GM12878 (cell line): ENCODE results near the gene ZNF574. TPM values are rescaled to one million over a fixed set of nuclear protein-coding genes. Genes with fewer than 3 reads are reported as not detected.

Experiments used
- ATAC-seq: fragments of 200-7000 bp; cut with Tn5 transposase; 3 replicates; pipeline ENCODE4 v1.9.1; 2020; ENCODE audit warnings: mild to moderate bottlenecking, moderate library complexity
- BruUV-seq: library from RNA; stranded (reverse); fragments of 400-500 nt; replicated peaks from 2 replicates; lab custom pipeline; 2021; lab: Mats Ljungman, UMichigan
- CTCF ChIA-PET: fragments of 300-600 bp; sonication (Branson Sonifier 250); formaldehyde crosslinking; extraction: SDS; loops from one replicate; lab custom pipeline; 2021; ENCODE audit warnings: inconsistent platforms; lab: Yijun Ruan, JAX
- POLR2A ChIA-PET: fragments of 350-600 bp; formaldehyde crosslinking; extraction: SDS; loops from one replicate; lab custom pipeline; 2021; ENCODE audit warnings: inconsistent platforms; lab: Charles Lee
- RAD21 ChIA-PET: fragments of 300-600 bp; sonication (Branson Sonifier 250); formaldehyde crosslinking; loops from one replicate; lab custom pipeline; 2023; ENCODE audit warnings: antibody characterized with exemption; ENCODE audit not compliant: unreplicated experiment; lab: Charles Lee
- SMC1A ChIA-PET: fragments of 300-600 bp; sonication (Branson Sonifier 250); formaldehyde crosslinking; loops from one replicate; lab custom pipeline; 2023; ENCODE audit not compliant: unreplicated experiment, uncharacterized antibody; lab: Charles Lee
- DNase-seq: peaks from one replicate; pipeline ENCODE4 v3.0.0-alpha.2; 2011; ENCODE audit warnings: low read depth, low spot score
- FAIRE-seq: peaks from 3 replicates; lab custom pipeline; 2011; peaks lifted over from hg19 to GRCh38; lab: Jason Lieb, UNC
- H2AFZ ChIP-seq: 2 replicates; pipeline ENCODE4 v1.6.0; 2011; ENCODE audit warnings: low read depth, low read length, control low read depth; ENCODE audit not compliant: control insufficient read depth
- H3K27ac ChIP-seq: 2 replicates; pipeline ENCODE4 v1.5.1; 2011; ENCODE audit warnings: control low read depth; ENCODE audit not compliant: control insufficient read depth, insufficient read depth
- H3K27me3 ChIP-seq, 2 experiments: replicated peaks in 1 of 2; 2 replicates each; pipeline versions ENCODE4 v1.6.0 to v1.6.1; 2011; ENCODE audit warnings: low read length in 1 of 2; ENCODE audit not compliant: control insufficient read depth in 2 of 2, insufficient read depth in 2 of 2
- H3K36me3 ChIP-seq, 2 experiments: 2 replicates each; pipeline ENCODE4 v1.5.1; 2011; ENCODE audit warnings: low read length in 1 of 2; ENCODE audit not compliant: control insufficient read depth in 2 of 2, insufficient read depth in 2 of 2
- H3K4me1 ChIP-seq: 2 replicates; pipeline ENCODE4 v1.6.1; 2011; ENCODE audit warnings: mild to moderate bottlenecking, low read length, moderate library complexity, mixed read lengths; ENCODE audit not compliant: control insufficient read depth, insufficient read depth
- H3K4me2 ChIP-seq: 2 replicates; pipeline ENCODE4 v1.6.0; 2011; ENCODE audit warnings: control low read depth; ENCODE audit not compliant: control insufficient read depth, insufficient read depth
- H3K4me3 ChIP-seq: fragments of 200-600 bp; sonication (generic); 2 replicates; pipeline ENCODE4 v1.5.1; 2016
- H3K79me2 ChIP-seq: 2 replicates; pipeline ENCODE4 v1.6.0; 2011; ENCODE audit warnings: low read length; ENCODE audit not compliant: control insufficient read depth, insufficient read depth
- H3K9ac ChIP-seq: 2 replicates; pipeline ENCODE4 v1.8.0; 2011; ENCODE audit warnings: low read length, control low read depth, mixed read lengths; ENCODE audit not compliant: control insufficient read depth, insufficient read depth
- H3K9me3 ChIP-seq: replicated peaks from 3 replicates; pipeline ENCODE4 v1.5.1; 2011; ENCODE audit warnings: mild to moderate bottlenecking, low read length; ENCODE audit not compliant: control insufficient read depth, insufficient read depth
- H4K20me1 ChIP-seq: 2 replicates; pipeline ENCODE4 v1.6.0; 2011; ENCODE audit not compliant: control insufficient read depth, insufficient read depth
- CTCF ChIP-seq, 3 experiments: IDR thresholded peaks in 2 of 3; conservative IDR thresholded peaks in 1 of 3; 2 replicates each; pipeline ENCODE4 v1.5.1; 2011; ENCODE audit warnings: low read depth in 3 of 3, low read length in 3 of 3, mild to moderate bottlenecking in 3 of 3, control low read depth in 2 of 3, moderate library complexity in 2 of 3, inconsistent platforms in 1 of 3, mixed read lengths in 1 of 3; ENCODE audit not compliant: control insufficient read depth in 2 of 3, insufficient read depth in 1 of 3; ENCODE audit errors: extremely low read depth in 1 of 3
- HDAC6 ChIP-seq: fragments of 200-600 bp; sonication (generic); IDR thresholded peaks from one replicate; pipeline ENCODE4 v1.8.0; 2017; ENCODE audit warnings: antibody characterized with exemption; ENCODE audit not compliant: unreplicated experiment
- POLR2A ChIP-seq: IDR thresholded peaks from 2 replicates; pipeline ENCODE4 v1.6.1; 2011; ENCODE audit warnings: low read depth, mild to moderate bottlenecking, low read length
- STAT1 ChIP-seq: fragments of 450-650 bp; conservative IDR thresholded peaks from 2 replicates; pipeline ENCODE4 v1.6.1; 2014; ENCODE audit warnings: antibody characterized with exemption, mild to moderate bottlenecking
- WGBS: methylation state at CpG from one replicate; pipeline ENCODE4 v1.1.6; 2016; ENCODE audit warnings: low lambda C conversion rate; ENCODE audit not compliant: insufficient replicate concordance, insufficient coverage; ENCODE audit errors: missing lambda C conversion rate; 5-methylcytosine and 5-hydroxymethylcytosine counted together
- in situ Hi-C: fragments of 300-500 bp; cut with MboI; formaldehyde crosslinking; loops from 9 replicates; pipeline ENCODE4 v1.14.3; 2018; ENCODE audit warnings: mixed read lengths
- intact Hi-C: fragments of 100-400 bp; cut with micrococcal nuclease; formaldehyde crosslinking; loops from one replicate; pipeline ENCODE4 v1.14.2; 2022; ENCODE audit not compliant: unreplicated experiment
- polyA plus RNA-seq, 11 experiments: library from polyadenylated mRNA; depleted of rRNA in 4 of 11; unstranded in 6 of 11; stranded (reverse) in 5 of 11; fragments of >200 nt; fragmentation: Nextera tagmentation in 4 of 11; fragmentation: Illumina TruSeq in 1 of 11; extraction: Ambion mirVana in 4 of 11; extraction: Trizol in 1 of 11; gene quantifications; 1 replicate in 1 of 11; 2 replicates in 10 of 11; pipeline versions ENCODE4 v1.2.1 to v1.2.3, GENCODE V29; 2011 to 2016; ENCODE audit warnings: inconsistent platforms in 2 of 11, missing spikeins in 2 of 11, low read depth in 1 of 11
- total RNA-seq, 4 experiments: library from RNA; depleted of rRNA in 3 of 4; stranded (reverse); fragments of >200 nt in 3 of 4; fragmentation: Illumina TruSeq in 1 of 4; extraction: Trizol in 1 of 4; gene quantifications; 2 replicates each; pipeline versions ENCODE4 v1.2.1 to v1.2.3, GENCODE V29; 2013 to 2021

The ZNF574 gene
- total and polyA plus RNA-seq, 10 of the 15 experiments (the other 5 are each of a cell fraction or from before 2014, with no cell fraction given): 0.32 to 25.6 (median 11.4) TPM

GRCh38 chr19:42079886-42080763, 4.2 kb downstream of the ZNF574 start:
- Histone ChIP-seq H3K4me1 (peaks cover 9% of the 10 kb centered on the region), H3K9me3 (no peaks in the 10 kb centered on the region), H3K27ac (no peak overlapping the region), H3K4me3 (no peak overlapping the region), H3K36me3 (peaks cover 18 to 30% of the 10 kb centered on the region in 2 experiments; a peak in 3 of 4 replicates), H4K20me1 (peaks cover 5% of the 10 kb centered on the region; the same call in 1 of the 2 replicates), H3K27me3 (no peaks in the 10 kb centered on the region), H3K79me2 (peaks cover 31% of the 10 kb centered on the region), H2AFZ (no peak overlapping the region), H3K4me2 (no peak overlapping the region), H3K9ac (no peak overlapping the region)
- 95% methylated on average over 44 of the region's 44 CpGs for WGBS
- no TSS peak for BruUV-seq
- ChIA-PET POLR2A (interaction anchor here (0.5 to 0.9 kb wide), 2 partner anchors 11 to 71 kb away, joined by 3 to 6 read pairs; no protein-coding TSS in a partner anchor), CTCF (interaction anchor here (2.1 kb wide), 1 partner anchor 28 kb away, joined by 8 read pairs; no protein-coding TSS in a partner anchor), SMC1A (no interaction called here), RAD21 (interaction anchor here (0.8 kb wide), 1 partner anchor 701 kb away, joined by 3 read pairs; no protein-coding TSS in a partner anchor)
- DNase-seq: no peak
- in situ Hi-C loops (no loop called here), intact Hi-C loops (no loop called here)
- no peak for ATAC-seq
- no peak for FAIRE-seq
- TF ChIP-seq POLR2A (peak; percentile 33; the same call in 1 of the 2 replicates), STAT1 (no peak)

- ATAC-seq (no peak), DNase-seq (no peak), FAIRE-seq (no peak)
- WGBS: 91% methylated on average over 28 of the region's 28 CpGs
- BruUV-seq: no TSS peak
- Histone ChIP-seq H3K27ac (no peak overlapping the region), H3K4me1 (peaks cover 9% of the 10 kb centered on the region), H3K9ac (no peak overlapping the region), H3K9me3 (no peaks in the 10 kb centered on the region), H2AFZ (no peak overlapping the region), H3K79me2 (peaks cover 27% of the 10 kb centered on the region), H4K20me1 (peaks cover 5% of the 10 kb centered on the region; the same call in 1 of the 2 replicates), H3K27me3 (no peaks in the 10 kb centered on the region), H3K36me3 (peaks cover 18 to 30% of the 10 kb centered on the region in 2 experiments; a peak in 3 of 4 replicates), H3K4me3 (no peak overlapping the region), H3K4me2 (no peak overlapping the region)
- in situ Hi-C loops (no loop called here), intact Hi-C loops (no loop called here)
- CTCF ChIA-PET: interaction anchor here (0.5 to 2.1 kb wide), 4 partner anchors 28 to 51 kb away, joined by 3 to 8 read pairs (median 4); partner anchors contain the start of gene POU2F2
- POLR2A ChIA-PET: interaction anchor here (0.9 kb wide), 1 partner anchor 10 kb away, joined by 3 read pairs; no protein-coding TSS in a partner anchor
- TF ChIP-seq POLR2A (peak; percentile 15; the same call in 1 of the 2 replicates), HDAC6 (no peak), CTCF (IDR thresholded peaks at IDR 0.05 in 2 of 3, conservative IDR thresholded peaks at IDR 0.05 in 1 of 3; ENCODE audit: control insufficient read depth in 2 of 3, extremely low read depth in 1 of 3, insufficient read depth in 1 of 3, low read depth in 3 of 3, low read length in 3 of 3) (no peak)
- RAD21 ChIA-PET: interaction anchor here (1.3 kb wide), 1 partner anchor 51 kb away, joined by 5 read pairs; the partner anchor contains the start of gene POU2F2
- SMC1A ChIA-PET: interaction anchor here (1.0 kb wide), 1 partner anchor 11 kb away, joined by 3 read pairs; no protein-coding TSS in a partner anchor
Observed at GRCh38 chr19:42080764-42081375, 4.9 kb downstream of the ZNF574 start.
